Stimulated activated CD8-positive, alpha-beta memory T cell treated with anti-CD3 and anti-CD28 coated beads, Interleukin-15, amount 100 ng/mL, for 48 hours (primary cell): ENCODE data around the gene TBL3.
"Not testable (repeated sequence)": the region's sequence is repeated elsewhere in the genome, so short reads cannot be mapped to it uniquely, and the experiment has no call there.

Experiments used
- DNase-seq, 2 donors: peaks; one replicate each; pipeline ENCODE4 v3.0.0-alpha.2; 2020; ENCODE audit warnings: low read depth in 2 of 2

TBL3 gene

GRCh38 chr16:1998852-1999801 lies 27.3 kb downstream of the TBL3 start:
- DNase-seq, result no peak

GRCh38 chr16:1999866-2000514 lies 28.1 kb downstream of the TBL3 start:
- DNase-seq, result no peak

- DNase-seq, result no peak
These were observed 29.2 kb downstream of the TBL3 start for GRCh38 chr16:2001035-2001434.

GRCh38 chr16:2001456-2002355 lies 29.9 kb downstream of the TBL3 start:
- no peak for DNase-seq

GRCh38 chr16:2002406-2003230 lies 30.8 kb downstream of the TBL3 start:
- DNase-seq, result no peak

GRCh38 chr16:2003231-2003826 lies 31.5 kb downstream of the TBL3 start:
- DNase-seq, result no peak

GRCh38 chr16:2003827-2004641 lies 32.2 kb downstream of the TBL3 start:
- peak; percentile 83 to 87 for DNase-seq

GRCh38 chr16:2004795-2005517 lies 33.1 kb downstream of the TBL3 start:
- no peak for DNase-seq

GRCh38 chr16:2005646-2006045 lies 33.8 kb downstream of the TBL3 start:
- DNase-seq, result no peak

- no peak for DNase-seq
These were observed 34.5 kb downstream of the TBL3 start for GRCh38 chr16:2006317-2006716.

- DNase-seq, result no peak
These were observed 35.4 kb downstream of the TBL3 start for GRCh38 chr16:2007081-2007836.

GRCh38 chr16:2008009-2008526 lies 36.2 kb downstream of the TBL3 start:
- DNase-seq, result peak in 1 of 2 donors; percentile 46

- no peak for DNase-seq
These were observed 36.8 kb downstream of the TBL3 start for GRCh38 chr16:2008631-2009163.

- no peak for DNase-seq
These were observed 37.4 kb downstream of the TBL3 start for GRCh38 chr16:2009164-2009711.

GRCh38 chr16:2009791-2010510 lies 38.1 kb downstream of the TBL3 start, which contains the start of gene ZNF598:
ZNF598 (minus strand) TSS chr16:2009821.
- peak; percentile 68 to 73 for DNase-seq

- DNase-seq, result not testable (repeated sequence)
These were observed 39.9 kb downstream of the TBL3 start for GRCh38 chr16:2011726-2012125.

- no peak for DNase-seq
These were observed 41.7 kb downstream of the TBL3 start for GRCh38 chr16:2013527-2013926.
